HEK293 (cell line): Measurements from ENCODE around the gene C2.
"Not testable (repeated sequence)": the region's sequence is repeated elsewhere in the genome, so short reads cannot be mapped to it uniquely, and the experiment has no call there.

Source experiments
- CTCF ChIP-seq: fragments of 450-650 bp; formaldehyde crosslinking; IDR thresholded peaks from 2 replicates; pipeline ENCODE4 v1.5.1; 2016; ENCODE audit warnings: missing biosample characterization, missing genetic modification characterization
- ZBTB44 ChIP-seq: fragments of 450-650 bp; IDR thresholded peaks from 2 replicates; pipeline ENCODE4 v1.5.1; 2018; ENCODE audit warnings: missing biosample characterization, mild to moderate bottlenecking, missing genetic modification characterization
- ZNF549 ChIP-seq: fragments of 450-650 bp; IDR thresholded peaks from 2 replicates; pipeline ENCODE4 v1.5.1; 2018; ENCODE audit warnings: missing biosample characterization, missing genetic modification characterization, mild to moderate bottlenecking, inconsistent platforms, moderate library complexity
- ZNF560 ChIP-seq: fragments of 450-650 bp; formaldehyde crosslinking; IDR thresholded peaks from 2 replicates; pipeline ENCODE4 v1.5.1; 2017; ENCODE audit warnings: missing biosample characterization, missing genetic modification characterization, borderline replicate concordance

GRCh38 chr6:31994421-31994820 lies 66.9 kb downstream of the C2 start:
- TF ChIP-seq ZBTB44 (tag by site-specific recombination); CTCF (tag by site-specific recombination); ZNF560; ZNF549 (tag by site-specific recombination): not testable (repeated sequence)
